ENCODE results near the gene ZDHHC21. TPM values are rescaled to one million over a fixed set of nuclear protein-coding genes. Genes with fewer than 3 reads are reported as not detected.

Gene ZDHHC21
- polyA plus RNA-seq, 3 donors, result 0.34 to 2.0 (median 1.0) TPM

GRCh38 chr9:14660721-14661120 is 32.5 kb downstream of the ZDHHC21 start:
- H3K4me1 Mint-ChIP-seq, result no peaks in the 10 kb centered on the region
- Histone ChIP-seq H3K9me3 (replicated peaks in 1 of 2; ENCODE audit: control insufficient read depth in 1 of 2, insufficient read depth in 1 of 2, low read length in 2 of 2) (no peaks in the 10 kb centered on the region), H3K27ac (ENCODE audit: low read depth in 1 of 2, low read length in 2 of 2) (no peak overlapping the region), H3K4me1 (ENCODE audit: control insufficient read depth in 1 of 2, insufficient read depth in 2 of 2, low read length in 2 of 2) (no peaks in the 10 kb centered on the region), H3K9ac (ENCODE audit: insufficient read depth, low read length, poor library complexity, severe bottlenecking) (no peak overlapping the region), H3K4me2 (replicated peaks; ENCODE audit: extremely low read depth, low read length, poor library complexity, severe bottlenecking) (no peak overlapping the region), H2AFZ (ENCODE audit: insufficient read depth, low read depth, low read length, poor library complexity, severe bottlenecking) (no peak overlapping the region), H3K36me3 (replicated peaks in 1 of 2; ENCODE audit: control insufficient read depth in 1 of 2, insufficient read depth in 2 of 2, low read length in 2 of 2) (peaks cover 2 to 20% of the 10 kb centered on the region in 2 donors), H3K4me3 (replicated peaks in 1 of 3; ENCODE audit: low read depth in 2 of 3, low read length in 3 of 3) (no peak overlapping the region), H3K79me2 (ENCODE audit: insufficient read depth, low read length) (no peaks in the 10 kb centered on the region), H3K27me3 (ENCODE audit: control insufficient read depth in 2 of 2, insufficient read depth in 2 of 2, low read length in 2 of 2) (no peaks in the 10 kb centered on the region), H4K20me1 (ENCODE audit: insufficient read depth, low read length) (no peaks in the 10 kb centered on the region)
- no peak for DNase-seq
- intact Hi-C loops (cut with micrococcal nuclease), result no loop called here
- no peak overlapping the region for H3K27ac Mint-ChIP-seq
- no CpG with 5 or more reads among the region's 5 CpGs for WGBS (ENCODE audit: insufficient coverage)
- no peak for TF ChIP-seq CTCF (IDR thresholded peaks at IDR 0.05)
- H3K27me3 Mint-ChIP-seq (ENCODE audit: low read depth in 3 of 3), result no peaks in the 10 kb centered on the region
- no peak overlapping the region for H3K4me3 Mint-ChIP-seq
- H3K9me3 Mint-ChIP-seq, result peaks cover 0 to 8% (median 3%) of the 10 kb centered on the region in 7 donors
- H3K36me3 Mint-ChIP-seq, result peaks cover 22 to 28% of the 10 kb centered on the region in 2 donors

GRCh38 chr9:14654932-14655331 is 38.3 kb downstream of the ZDHHC21 start:
- H3K36me3 Mint-ChIP-seq, result peaks cover 33 to 37% of the 10 kb centered on the region in 2 donors

More at GRCh38 chr9:14654932-14655331, 38.3 kb downstream of the ZDHHC21 start:
- Mint-ChIP-seq H3K27me3 (ENCODE audit: low read depth in 3 of 3) (no peaks in the 10 kb centered on the region), H3K4me1 (no peaks in the 10 kb centered on the region), H3K4me3 (no peak overlapping the region), H3K27ac (no peak overlapping the region), H3K9me3 (peaks cover 8 to 24% (median 14%) of the 10 kb centered on the region in 7 donors)
- Histone ChIP-seq H2AFZ (ENCODE audit: insufficient read depth, low read depth, low read length, poor library complexity, severe bottlenecking) (no peak overlapping the region), H4K20me1 (ENCODE audit: insufficient read depth, low read length) (no peaks in the 10 kb centered on the region), H3K27me3 (ENCODE audit: control insufficient read depth in 2 of 2, insufficient read depth in 2 of 2, low read length in 2 of 2) (no peaks in the 10 kb centered on the region), H3K4me3 (replicated peaks in 1 of 3; ENCODE audit: low read depth in 2 of 3, low read length in 3 of 3) (no peak overlapping the region), H3K79me2 (ENCODE audit: insufficient read depth, low read length) (no peaks in the 10 kb centered on the region), H3K4me1 (ENCODE audit: control insufficient read depth in 1 of 2, insufficient read depth in 2 of 2, low read length in 2 of 2) (no peaks in the 10 kb centered on the region), H3K9me3 (replicated peaks in 1 of 2; ENCODE audit: control insufficient read depth in 1 of 2, insufficient read depth in 1 of 2, low read length in 2 of 2) (peaks cover 0 to 16% of the 10 kb centered on the region in 2 donors), H3K9ac (ENCODE audit: insufficient read depth, low read length, poor library complexity, severe bottlenecking) (no peak overlapping the region), H3K27ac (ENCODE audit: low read depth in 1 of 2, low read length in 2 of 2) (no peak overlapping the region), H3K36me3 (replicated peaks in 1 of 2; ENCODE audit: control insufficient read depth in 1 of 2, insufficient read depth in 2 of 2, low read length in 2 of 2) (peaks cover 0 to 40% of the 10 kb centered on the region in 2 donors), H3K4me2 (replicated peaks; ENCODE audit: extremely low read depth, low read length, poor library complexity, severe bottlenecking) (no peak overlapping the region)
- WGBS (ENCODE audit: insufficient coverage), result no CpG with 5 or more reads among the region's 1 CpG
- no peak for DNase-seq
- intact Hi-C loops (cut with micrococcal nuclease), result no loop called here
- no peak for TF ChIP-seq CTCF (IDR thresholded peaks at IDR 0.05)

Measured in CD14-positive monocyte (primary cell).